ENCODE data around the gene SLC35B2.
A peak's percentile ranks its signal among the peaks of the same experiment; 100 is the strongest.

Gene SLC35B2

GRCh38 chr6:44267252-44267651 is 9.9 kb upstream of the SLC35B2 start:
- no peak overlapping the region for H3K4me3 ChIP-seq (ENCODE audit: low read depth, low read length)
- no peak for DNase-seq (ENCODE audit: low read depth)
- no peak for TF ChIP-seq CTCF (conservative IDR thresholded peaks at IDR 0.05; ENCODE audit: low read depth, low read length)

GRCh38 chr6:44266347-44266746 is 9.0 kb upstream of the SLC35B2 start:
- no peak for TF ChIP-seq CTCF (conservative IDR thresholded peaks at IDR 0.05; ENCODE audit: low read depth, low read length)
- DNase-seq (ENCODE audit: low read depth): no peak
- H3K4me3 ChIP-seq (ENCODE audit: low read depth, low read length): no peak overlapping the region

- TF ChIP-seq CTCF (conservative IDR thresholded peaks at IDR 0.05; ENCODE audit: low read depth, low read length): no peak
- H3K4me3 ChIP-seq (ENCODE audit: low read depth, low read length): no peak overlapping the region
- no peak for DNase-seq (ENCODE audit: low read depth)
These were observed 8.4 kb upstream of the SLC35B2 start for GRCh38 chr6:44265722-44266233.

GRCh38 chr6:44265007-44265721 is 7.8 kb upstream of the SLC35B2 start, which contains the start of gene NFKBIE:
Gene NFKBIE (minus strand): TSS chr6:44265551. CDS start chr6:44265346, 205 bp downstream.
- TF ChIP-seq CTCF (conservative IDR thresholded peaks at IDR 0.05; ENCODE audit: low read depth, low read length): peak; percentile 36
- DNase-seq (ENCODE audit: low read depth): peak; percentile 93
- H3K4me3 ChIP-seq (ENCODE audit: low read depth, low read length): peak within 1 kb of the TSS; percentile 75

- H3K4me3 ChIP-seq (ENCODE audit: low read depth, low read length): peak overlapping the region; percentile 75
- TF ChIP-seq CTCF (conservative IDR thresholded peaks at IDR 0.05; ENCODE audit: low read depth, low read length): no peak
- DNase-seq (ENCODE audit: low read depth): no peak
These were observed 7.1 kb upstream of the SLC35B2 start for GRCh38 chr6:44264154-44265006.

- TF ChIP-seq CTCF (conservative IDR thresholded peaks at IDR 0.05; ENCODE audit: low read depth, low read length): no peak
- DNase-seq (ENCODE audit: low read depth): peak; percentile 62
- peak overlapping the region; percentile 75 for H3K4me3 ChIP-seq (ENCODE audit: low read depth, low read length)
These were observed 6.2 kb upstream of the SLC35B2 start for GRCh38 chr6:44263354-44264100.

Measured in choroid plexus epithelial cell (primary cell).